RPMI8226 (cell line): ENCODE results near the gene CDCA3.
A peak's percentile ranks its signal among the peaks of the same experiment; 100 is the strongest.
"Not testable (repeated sequence)": the region's sequence is repeated elsewhere in the genome, so short reads cannot be mapped to it uniquely, and the experiment has no call there.

Experiments
- DNase-seq: peaks from one replicate; pipeline ENCODE4 v3.0.0-alpha.2; 2015

Gene CDCA3

DNA sequence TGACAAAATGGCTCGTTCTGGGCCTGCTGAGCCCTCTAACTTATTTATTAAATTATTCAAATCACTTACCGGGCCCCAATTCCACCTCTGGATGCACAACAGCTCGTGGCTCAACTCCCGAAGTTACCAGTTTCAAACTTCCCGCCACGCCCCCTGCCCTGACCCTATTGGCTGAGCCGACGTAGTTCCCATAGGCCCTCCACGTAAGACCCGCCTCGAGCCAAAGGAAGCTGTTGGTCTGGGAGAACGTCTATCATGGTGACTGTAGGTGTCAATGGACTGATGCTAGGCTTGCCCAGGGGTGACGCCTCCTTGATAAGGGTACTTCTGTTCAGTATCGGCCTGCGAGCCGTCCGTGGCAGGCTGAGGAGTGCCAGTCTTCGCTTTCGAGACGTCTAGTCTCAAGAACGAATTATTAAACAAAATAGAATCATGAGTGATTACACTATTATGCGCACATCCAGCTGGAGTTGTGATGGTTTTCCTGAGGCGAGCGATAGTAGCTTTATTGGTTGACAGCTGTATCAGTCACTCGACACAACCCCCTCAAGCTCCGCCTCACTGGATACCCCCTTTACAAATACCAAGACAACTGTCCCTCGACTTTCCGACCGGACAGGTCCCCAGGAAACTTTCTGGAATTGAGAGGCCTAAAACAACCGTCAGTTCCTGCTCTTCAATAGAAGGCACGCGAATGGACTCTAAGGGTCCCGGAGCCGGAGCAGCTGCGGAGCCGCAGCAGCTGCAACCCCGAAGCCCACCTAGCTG is at the start of gene CDCA3:
CDCA3 (minus strand) TSS at position 134 of the 768 bp plus-strand sequence. CDS start 334 bp downstream, outside the sequence.
- DNase-seq, result peak; percentile 98

DNA sequence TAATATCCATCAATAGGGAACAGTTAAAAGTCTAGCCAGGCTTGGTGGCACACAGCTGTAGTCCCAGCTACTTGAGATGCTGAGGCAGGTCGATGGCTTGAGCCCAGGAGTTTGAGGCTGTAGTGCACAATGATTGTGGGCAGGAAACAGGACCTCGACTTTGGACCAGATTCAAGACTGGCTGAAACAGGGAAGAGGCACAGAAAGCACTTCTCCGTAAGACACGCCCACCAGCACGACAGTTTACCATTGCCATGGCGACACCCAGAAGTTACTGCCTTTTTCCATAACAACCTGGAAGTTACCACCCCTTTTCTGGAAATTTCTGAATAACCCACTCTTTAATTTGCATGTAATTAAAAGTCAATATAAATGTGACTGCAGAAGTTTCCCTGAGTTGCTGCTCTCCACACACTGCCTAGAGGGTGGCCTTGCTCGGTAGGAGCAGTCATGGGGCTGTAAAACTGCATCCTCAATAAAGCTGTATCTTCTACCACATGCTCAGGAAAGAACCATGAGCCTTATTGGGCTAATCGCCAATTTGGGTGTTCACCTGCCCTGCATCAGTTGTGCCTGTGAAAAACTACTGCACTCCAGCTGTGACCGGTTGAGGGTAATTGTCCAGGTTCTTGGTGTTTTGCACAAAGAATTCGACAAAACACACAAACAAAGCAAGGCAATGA is 48.9 kb upstream of the CDCA3 start:
- peak; percentile 70 for DNase-seq

DNA sequence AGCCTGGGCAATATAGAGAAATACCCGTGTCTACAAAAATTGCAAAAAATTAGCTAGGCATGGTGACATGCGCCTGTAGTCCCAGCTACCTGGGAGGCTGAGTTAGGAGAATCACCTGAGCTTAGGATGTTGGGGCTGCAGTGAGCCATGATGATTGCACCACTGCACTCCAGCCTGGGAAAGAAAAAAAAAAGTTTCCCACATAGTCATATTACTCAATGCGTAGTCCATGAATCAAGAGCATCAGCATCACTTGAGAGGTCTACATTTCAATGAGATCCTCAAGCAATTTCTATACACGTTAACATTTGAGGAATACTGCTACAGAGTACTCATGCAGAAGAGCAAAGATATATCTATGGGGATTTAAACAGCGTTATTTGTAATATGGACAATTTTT is 48.3 kb upstream of the CDCA3 start:
- DNase-seq, result no peak

DNA sequence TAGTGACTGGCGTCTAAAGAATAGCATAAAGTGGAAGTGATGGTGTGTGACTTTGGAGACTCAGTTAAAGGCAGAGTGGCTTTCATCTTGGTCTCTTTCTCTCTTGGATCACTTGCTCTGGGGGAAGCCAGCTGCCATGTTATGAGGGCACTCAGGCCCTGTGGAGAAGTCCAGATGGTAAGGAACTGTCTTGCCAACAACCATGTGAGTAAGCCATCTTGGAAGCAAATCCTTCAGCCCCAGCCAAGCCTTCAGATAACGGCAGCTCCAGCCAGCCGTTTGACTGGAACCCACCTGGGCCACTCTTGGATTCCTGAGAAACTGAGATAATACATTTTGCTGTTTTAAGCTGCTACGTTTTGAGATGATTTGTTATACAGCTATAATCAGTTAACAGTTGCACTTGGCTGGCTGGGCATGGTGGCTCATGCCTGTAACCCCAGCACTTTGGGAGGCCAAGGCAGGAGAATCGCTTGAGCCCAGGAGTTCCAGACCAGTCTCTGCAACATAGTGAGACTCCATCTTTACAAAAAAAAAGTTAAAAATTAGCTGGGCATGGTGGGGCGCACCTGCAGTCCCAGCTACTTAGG is 45.9 kb upstream of the CDCA3 start:
- DNase-seq, result no peak

DNA sequence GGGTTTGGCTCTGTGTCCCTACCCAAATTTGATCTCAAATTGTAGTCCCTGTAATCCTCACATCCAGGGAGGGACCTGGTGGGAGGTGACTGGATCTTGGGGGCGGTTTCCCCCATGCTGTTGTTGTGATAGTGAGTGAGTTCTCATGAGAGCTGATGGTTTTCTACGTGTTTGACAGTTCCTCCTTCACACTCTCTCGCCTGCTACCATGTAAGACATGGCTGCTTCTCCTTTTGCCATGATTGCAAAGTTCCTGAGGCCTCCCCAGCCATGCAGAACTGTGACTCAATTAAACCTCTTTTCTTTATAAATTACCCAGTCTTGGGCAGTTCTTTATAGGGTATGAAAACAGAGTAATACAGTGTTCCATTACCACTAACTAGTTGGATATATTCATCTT is 43.2 kb upstream of the CDCA3 start:
- no peak for DNase-seq

DNA sequence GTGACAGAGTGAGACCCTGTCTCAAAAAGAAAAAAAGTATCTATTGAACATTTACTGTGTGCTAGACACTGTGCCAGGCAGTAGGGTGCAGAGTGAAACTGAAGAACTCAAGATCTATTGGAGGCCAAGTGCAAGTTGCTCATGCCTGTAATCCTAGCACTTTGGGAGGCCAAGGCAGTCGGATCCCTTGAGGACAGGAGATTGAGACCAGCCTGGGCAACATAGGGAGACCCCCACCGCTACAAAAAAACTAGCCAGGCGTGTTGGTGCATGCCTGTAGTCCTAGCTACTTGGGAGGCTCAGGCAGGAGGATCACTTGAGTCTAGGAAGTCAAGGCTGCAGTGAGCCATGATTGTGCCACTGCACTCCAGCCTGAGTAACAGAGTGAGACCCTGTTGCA is 41.6 kb upstream of the CDCA3 start:
- not testable (repeated sequence) for DNase-seq

DNA sequence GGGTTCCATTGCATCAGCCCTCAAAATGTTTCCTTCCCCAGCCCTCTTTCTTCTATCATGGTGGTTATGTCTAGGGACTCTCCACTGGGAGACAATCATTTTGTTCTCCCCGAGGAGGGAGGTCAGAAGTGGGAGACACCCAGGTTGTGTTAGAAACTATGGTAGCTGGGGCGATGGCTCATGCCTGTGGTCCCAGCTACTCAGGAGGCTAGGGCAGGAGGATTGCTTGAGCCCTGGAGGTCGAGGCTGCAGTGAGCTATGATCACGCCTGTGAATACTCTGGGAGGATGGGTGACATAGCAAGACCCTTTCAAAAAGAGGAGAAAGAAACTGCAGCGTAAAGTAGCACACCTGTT is 40.5 kb upstream of the CDCA3 start:
- DNase-seq, result no peak

DNA sequence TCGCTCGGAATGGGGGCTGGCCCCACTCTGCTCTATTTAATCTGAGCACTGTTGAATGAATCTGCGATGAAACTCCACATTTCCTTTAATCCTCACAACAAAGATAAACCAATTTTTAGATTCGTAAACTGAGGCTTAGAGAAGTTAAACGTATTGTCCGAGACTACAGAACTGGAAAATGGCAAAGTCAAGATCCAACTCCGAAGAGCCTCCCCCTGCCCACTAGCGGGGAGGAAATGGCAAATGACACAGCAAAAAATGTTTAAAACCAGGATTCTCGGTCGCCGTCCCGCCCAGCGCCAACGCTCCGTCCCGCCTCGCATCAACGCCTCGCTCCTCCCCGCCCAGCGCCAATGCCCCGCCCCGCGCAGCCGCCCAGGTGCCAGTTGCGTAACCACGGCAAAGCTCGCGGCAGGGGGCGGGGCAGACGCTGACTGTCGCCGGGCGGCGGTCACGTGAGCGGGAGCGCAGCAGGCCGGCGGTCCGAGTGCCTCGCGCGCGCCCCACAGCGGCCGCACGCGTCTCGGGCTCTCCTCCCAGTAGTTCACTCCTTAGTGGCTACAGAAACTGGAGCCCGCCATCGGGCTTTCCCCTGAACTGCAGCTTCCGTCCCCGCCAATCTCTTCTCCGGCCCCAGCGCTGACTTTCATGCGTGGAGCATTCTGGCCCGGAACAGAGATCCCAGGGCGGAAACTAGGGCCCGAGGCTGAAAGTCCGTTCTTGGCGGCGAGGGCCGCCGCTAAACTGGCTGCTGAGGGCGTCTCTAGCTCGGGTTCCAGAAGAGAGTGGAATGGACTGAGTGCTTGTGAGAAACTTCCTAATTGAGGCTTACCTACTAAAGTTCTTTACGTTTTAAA is 39.9 kb upstream of the CDCA3 start:
- DNase-seq, result peak; percentile 99

DNA sequence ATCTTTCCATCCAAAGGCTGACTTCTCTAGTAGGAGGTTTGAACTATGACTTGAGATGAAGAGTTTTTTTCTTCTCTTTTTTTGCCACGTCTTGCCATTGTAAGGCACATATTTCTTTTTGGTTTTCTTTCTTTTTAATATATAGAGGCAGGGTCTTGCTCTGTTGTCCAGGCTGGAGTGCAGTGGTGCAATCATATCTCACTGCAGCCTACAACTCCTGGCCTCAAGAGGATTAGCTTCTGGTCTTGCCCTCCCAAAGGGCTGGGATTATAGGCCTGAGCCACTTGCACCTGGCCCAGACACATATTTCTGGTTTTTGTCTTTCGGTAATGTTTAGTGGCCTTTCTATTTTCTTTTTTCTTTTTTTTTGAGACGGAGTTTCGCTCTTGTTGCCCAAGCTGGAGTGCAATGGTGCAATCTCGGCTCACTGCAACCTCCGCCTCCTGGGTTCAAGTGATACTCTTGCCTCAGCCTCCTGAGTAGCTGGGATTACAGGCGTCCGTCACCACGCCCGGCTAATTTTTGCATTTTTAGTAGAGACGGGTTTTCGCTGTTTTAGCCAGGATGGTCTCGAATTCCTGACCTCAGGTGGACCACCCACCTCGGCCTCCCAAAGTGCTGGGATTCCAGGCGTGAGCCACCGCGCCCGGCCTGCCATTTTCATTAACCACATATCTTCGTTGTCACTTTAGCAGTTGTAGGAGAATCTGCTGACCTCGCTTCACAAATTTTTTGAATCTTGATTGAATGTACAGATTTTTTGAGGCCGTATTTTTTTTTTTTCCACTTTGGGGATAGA is 38.9 kb upstream of the CDCA3 start:
- not testable (repeated sequence) for DNase-seq

DNA sequence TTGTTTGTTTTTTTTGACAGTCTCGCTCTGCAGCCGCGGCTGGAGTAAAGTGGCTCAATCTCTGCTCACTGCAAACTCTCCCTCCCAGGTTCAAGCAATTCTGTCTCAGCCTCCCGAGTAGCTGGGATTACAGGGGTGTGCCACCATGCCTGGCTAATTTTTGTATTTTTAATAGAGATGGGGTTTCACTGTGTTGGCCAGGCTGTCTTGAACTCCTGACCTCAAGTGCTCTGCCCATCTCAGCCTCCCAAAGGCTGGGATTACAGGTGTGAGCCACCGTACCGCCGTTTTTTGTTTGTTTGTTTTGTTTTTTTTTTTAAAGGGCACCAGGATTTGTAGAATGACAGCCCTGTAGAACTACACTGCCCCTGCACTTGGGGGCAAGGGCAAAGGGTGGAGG is 37.7 kb upstream of the CDCA3 start:
- DNase-seq, result not testable (repeated sequence)

DNA sequence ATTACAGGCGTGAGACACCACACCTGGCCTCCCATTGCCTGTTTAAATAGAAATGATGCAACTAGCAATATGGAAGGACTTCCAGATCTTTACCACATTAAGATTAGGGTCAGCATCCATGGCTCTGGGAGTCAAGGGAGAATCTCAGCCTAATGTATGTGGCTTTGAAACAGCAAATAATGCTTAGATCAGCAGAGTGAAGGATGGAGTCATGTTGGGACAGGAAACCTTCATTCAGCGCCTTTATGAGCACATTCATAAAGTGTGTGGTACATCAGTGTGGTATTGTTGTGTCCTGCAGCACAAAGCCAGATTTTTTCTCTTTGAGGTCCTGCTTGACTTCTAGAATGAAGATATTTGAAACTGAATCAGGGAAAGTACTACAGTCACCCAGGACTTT is 37.3 kb upstream of the CDCA3 start:
- peak; percentile 33 for DNase-seq

DNA sequence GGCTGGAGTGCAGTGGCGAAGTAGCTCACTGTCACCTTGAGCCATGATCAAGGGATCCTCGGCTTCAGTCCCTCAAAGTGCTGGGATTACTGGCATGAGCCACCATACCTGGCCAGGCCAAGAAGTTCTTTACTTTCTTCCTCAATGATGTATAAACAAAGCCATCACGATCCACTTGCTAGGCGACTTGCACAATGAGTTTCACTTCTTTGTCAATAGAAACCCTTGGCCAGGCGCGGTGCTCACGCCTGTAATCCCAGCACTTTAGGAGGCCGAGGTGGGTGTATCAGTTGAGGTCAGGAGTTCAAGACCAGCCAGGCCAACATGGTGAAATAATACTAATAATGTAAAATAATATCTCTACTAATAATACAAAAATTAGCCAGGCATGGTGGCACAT is 36.4 kb upstream of the CDCA3 start:
- DNase-seq, result no peak

DNA sequence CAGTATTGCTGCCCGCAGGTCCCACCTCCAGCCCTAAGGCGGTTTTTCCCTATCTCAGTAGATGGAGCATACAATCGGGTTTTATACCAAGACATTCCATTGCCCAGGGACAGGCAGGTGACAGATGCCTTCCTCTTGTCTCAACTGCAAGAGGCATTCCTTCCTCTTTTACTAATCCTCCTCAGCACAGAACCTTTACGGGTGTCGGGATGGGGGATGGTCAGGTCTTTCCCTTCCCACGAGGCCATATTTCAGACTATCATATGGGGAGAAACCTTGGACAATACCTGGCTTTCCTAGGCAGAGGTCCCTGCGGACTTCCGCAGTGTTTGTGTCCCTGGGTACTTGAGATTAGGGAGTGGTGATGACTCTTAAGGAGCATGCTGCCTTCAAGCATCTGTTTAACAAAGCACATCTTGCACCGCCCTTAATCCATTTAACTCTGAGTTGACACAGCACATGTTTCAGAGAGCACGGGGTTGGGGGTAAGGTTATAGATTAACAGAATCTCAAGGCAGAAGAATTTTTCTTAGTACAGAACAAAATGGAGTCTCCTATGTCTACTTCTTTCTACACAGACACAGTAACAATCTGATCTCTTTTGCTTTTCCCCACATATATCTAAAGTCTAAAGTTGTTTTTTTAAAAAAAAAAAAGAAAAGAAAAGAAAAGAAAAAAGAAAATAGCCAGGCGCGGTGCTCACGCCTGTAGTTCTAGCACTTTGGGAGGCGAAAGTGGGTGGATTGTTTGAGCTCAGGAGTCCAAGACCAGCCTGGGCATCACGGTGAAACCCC is 35.3 kb upstream of the CDCA3 start:
- not testable (repeated sequence) for DNase-seq

DNA sequence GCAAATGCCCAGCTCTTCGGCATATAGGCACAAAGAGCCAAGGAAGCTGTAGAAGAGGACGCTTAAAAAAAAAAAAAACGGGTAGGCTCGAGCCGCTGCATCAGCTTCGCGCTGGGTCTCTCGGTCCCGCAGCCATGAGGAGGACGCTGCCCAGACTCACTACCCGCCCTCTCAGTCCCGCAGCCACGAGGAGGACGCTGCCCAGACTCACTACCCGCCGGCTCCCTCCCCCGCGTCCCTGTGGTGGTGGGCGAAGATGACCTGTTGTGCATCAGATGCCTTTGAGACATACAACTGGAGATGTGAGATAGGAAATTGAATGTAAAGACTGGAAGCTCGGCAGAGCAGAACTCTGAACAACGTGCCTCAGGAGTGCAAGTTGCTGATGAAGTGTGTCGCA is 33.5 kb upstream of the CDCA3 start:
- no peak for DNase-seq

DNA sequence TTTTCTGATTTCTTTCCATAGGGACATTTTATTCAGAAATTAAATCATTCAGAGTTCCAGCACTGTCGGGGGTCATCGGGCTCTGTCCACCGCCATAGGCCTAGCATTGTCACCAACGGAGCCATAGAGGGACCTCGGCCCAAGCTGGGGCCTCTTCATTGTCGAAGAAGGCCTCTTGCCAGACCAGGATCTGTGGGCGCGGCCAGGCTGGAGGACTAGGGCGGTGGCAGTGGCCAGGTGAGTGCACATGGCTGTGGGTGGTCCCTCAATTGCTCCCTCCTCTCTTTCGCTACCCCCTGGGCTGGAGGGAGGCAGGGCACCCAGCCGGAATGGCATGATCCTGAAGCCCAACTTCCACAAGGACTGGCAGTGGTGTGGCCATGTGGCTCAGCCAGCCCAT is 32.6 kb upstream of the CDCA3 start:
- no peak for DNase-seq

DNA sequence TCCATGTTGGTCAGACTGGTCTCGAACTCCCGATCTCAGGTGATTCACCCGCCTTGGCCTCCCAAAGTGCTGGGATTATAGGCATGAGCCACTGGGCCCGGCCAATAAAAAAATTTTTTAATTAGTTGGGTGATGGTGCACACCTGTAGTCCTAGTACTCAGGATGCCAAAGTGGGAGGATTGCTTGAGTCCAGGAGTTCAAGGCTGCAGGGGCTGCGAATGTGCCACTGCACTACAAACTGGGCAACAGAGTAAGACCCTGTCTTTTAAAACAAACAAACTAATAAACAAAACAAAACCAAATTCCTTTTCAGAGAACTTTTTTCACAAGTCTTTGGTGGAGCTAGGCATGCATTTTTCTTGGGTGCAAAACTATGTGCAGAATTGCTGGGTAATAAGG is 32.2 kb upstream of the CDCA3 start:
- DNase-seq, result no peak

DNA sequence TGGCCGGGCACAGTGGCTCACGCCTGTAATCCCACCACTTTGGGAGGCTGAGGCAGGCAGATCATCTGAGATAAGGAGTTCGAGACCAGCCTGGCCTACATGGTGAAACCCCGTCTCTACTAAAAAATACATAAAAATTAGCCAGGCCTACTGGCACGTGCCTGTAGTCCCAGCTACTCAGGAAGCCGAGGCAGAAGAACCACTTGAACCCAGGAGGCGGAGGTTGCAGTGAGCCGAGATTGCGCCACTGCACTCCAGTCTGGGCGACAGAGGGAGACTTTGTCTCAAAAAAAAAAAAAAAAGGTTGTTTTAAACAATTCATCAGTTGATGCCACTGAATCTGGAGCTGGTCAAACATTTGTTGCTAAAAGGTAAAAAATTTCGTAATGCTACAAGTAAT is 28.7 kb upstream of the CDCA3 start:
- DNase-seq, result not testable (repeated sequence)

DNA sequence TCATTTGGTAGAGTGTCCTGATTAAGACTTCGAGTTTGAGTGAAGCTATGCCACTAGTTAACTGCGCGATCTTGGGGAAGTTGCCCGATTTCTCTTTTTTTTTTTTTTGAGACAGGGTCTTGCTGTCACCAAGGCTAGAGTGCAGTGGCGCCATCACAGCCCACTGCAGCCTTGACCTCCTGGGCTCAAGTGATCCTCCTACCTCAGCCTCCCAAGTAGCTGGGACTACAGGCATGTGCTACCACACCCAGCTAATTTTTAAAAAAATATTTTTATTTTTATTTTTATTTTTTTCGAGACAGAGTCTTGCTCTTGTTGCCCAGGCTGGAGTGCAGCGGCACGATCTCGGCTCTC is 22.9 kb upstream of the CDCA3 start:
- not testable (repeated sequence) for DNase-seq

DNA sequence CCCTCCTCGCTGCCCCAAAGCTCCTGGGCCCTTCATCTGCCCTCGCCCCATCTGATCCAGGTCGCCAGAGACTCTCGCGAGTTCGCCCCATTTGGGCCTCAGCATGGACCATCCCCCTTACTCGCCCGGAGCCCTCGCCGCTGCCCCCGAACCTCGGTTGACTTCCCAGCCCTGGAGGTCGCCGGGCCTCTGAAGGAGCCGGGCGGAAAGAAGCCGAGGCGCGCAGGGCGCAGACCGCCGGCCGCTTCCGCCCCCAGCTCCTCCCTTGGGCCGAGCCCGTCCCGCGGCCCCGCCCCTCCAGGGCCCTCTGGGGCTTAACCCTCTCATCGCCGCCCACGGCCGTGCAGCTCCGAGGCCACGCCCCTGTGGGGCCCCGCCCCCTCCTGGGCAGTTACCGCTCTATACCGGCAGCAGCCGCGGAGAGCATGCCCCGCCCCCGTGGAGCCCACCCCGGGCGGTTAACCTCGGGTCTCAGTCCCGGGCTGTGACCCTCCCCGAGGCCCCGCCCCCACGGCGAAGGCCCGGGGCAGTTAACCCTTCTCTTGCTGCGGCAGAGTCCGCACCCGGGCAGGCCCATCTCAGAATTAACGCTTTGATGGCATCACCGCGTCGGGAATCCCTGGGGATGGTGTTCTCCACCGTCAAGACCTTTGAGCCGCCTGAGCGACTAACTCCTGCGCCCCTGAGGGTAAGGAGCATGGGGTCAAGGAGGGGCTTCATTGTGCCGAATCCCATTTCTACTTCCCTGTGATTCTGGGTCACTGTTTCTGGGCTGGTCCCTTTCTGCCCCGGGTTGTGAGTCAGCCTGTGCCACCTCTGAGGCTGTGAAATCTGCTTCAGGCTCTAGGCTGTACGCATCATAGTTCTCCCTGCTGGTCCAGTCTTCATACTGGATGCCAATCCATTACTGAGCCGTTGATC is 22.3 kb upstream of the CDCA3 start, which contains the start of gene SPSB2:
SPSB2 (minus strand) TSS at position 210 of the 921 bp plus-strand sequence. CDS start 402 bp downstream, outside the sequence.
- DNase-seq, result peak; percentile 99
